ENCODE data around the gene OR5C1. TPM values are rescaled to one million over a fixed set of nuclear protein-coding genes. Genes with fewer than 3 reads are reported as not detected.
A peak's percentile ranks its signal among the peaks of the same experiment; 100 is the strongest.
"Not testable (repeated sequence)": the region's sequence is repeated elsewhere in the genome, so short reads cannot be mapped to it uniquely, and the experiment has no call there.

OR5C1 gene
- total RNA-seq, 2 experiments from 2014 or later, result not detected

DNA sequence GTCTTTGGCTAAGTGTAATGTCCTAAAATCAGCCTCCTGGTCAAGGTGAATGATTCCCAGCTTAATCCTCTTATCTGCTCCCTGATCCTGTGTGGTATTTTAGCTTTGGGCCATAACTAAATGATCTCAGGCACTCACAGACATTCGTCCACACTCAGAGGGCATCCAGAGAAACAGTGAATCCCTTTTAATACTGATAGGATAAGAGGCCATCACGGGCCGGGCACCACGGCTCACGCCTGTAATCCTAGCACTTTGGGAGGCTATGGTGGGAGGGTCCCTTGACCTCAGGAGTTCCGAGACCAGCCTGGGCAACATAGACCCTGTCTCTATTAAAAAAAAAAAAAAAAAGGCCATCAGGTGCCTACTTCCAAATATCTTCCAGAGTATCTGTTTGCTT is 33.3 kb downstream of the OR5C1 start:
- Mint-ChIP-seq H3K9me3 (no peaks in the 10 kb centered on the region), H3K27ac (peak overlapping the region; percentile 54), H3K4me1 (peaks cover 37% of the 10 kb centered on the region), H3K4me3 (no peak overlapping the region), H3K27me3 (no peaks in the 10 kb centered on the region), H3K36me3 (peaks cover 21% of the 10 kb centered on the region)
- no peak for DNase-seq

DNA sequence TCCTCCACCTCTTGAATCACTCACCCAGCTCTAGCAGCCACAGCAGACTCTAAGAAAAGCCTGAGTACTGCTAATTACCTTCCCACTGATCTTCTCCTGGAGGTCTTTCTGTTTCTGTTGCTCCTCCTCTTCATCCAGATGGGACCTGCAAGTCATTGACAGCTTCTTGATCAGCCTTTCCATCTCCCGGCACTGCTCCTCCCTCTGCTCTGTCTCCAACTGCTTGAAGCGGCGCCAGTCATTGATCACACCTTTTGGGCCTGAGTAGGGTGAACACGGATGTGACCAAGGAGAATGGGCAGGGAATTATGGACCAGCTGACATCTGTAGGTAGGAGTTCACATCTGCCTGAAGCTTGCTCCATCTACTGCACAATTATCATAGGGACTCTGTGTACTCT is 34.2 kb downstream of the OR5C1 start:
- Mint-ChIP-seq H3K36me3 (peaks cover 20% of the 10 kb centered on the region), H3K27ac (peak overlapping the region; percentile 0), H3K4me1 (peaks cover 41% of the 10 kb centered on the region), H3K4me3 (no peak overlapping the region), H3K9me3 (no peaks in the 10 kb centered on the region), H3K27me3 (no peaks in the 10 kb centered on the region)
- DNase-seq, result no peak

DNA sequence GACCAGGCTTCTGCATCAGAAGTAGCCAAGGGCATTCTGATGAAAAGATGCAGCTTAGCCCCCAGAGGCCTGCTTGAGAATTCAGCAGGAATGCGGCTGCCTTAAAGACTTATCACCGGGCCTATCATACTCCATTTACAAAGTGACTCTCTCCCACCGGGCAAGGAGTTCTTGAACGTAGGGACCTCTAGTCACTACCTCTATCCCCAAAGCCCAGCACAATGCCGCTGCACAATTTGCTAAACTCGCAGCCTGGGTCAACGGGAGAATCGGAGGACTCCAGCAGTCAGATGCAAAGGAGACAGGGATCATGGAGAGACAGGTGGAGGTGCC is 39.0 kb downstream of the OR5C1 start:
- no peaks in the 10 kb centered on the region for H3K9me3 Mint-ChIP-seq
- H3K4me1 Mint-ChIP-seq, result peaks cover 26% of the 10 kb centered on the region
- peaks cover 10% of the 10 kb centered on the region for H3K36me3 Mint-ChIP-seq
- H3K27me3 Mint-ChIP-seq, result no peaks in the 10 kb centered on the region
- H3K4me3 Mint-ChIP-seq, result peak overlapping the region; percentile 94
- peak overlapping the region; percentile 94 for H3K27ac Mint-ChIP-seq
- no peak for DNase-seq

DNA sequence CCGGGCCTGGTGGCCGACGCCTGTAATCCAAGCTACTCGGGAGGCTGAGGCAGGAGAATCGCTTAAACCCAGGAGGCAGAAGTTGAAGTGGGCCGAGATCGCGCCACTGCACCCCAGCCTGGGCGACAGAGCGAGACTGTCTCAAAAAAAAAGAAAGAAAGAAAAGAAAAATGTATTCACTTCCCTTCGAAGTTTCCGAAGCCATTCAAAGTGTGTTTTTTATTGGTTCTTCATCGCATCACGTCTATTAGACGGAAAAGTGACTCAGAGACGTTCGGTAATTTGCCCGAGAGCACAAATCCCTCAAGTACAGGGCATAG is 40.2 kb downstream of the OR5C1 start:
- H3K4me1 Mint-ChIP-seq, result peaks cover 22% of the 10 kb centered on the region
- DNase-seq, result not testable (repeated sequence)
- H3K4me3 Mint-ChIP-seq, result peak overlapping the region; percentile 94

DNA sequence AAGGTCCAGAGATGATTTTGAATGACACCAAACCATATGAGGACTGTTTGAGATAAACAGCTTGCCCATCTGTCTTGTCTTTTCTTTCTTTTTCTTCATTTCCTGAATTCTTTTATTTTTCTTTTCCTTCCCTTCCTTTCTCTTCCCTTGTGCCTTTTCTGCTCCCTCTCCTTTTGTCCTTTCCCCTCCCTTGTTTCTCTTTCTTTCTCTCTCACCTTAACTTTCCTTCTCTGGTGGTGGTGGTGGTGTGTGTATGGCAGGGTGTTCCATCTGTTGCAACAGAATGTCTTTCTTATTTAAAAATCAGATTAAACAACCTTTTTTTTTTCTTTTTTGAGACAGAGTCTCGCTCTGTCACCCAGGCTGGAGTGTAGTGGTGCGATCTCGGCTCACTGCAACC is 43.5 kb downstream of the OR5C1 start:
- DNase-seq, result no peak

More for the DNA sequence above, 40.2 kb downstream of the OR5C1 start:
- not testable (repeated sequence) for H3K36me3 Mint-ChIP-seq, H3K9me3 Mint-ChIP-seq, H3K27me3 Mint-ChIP-seq
- H3K27ac Mint-ChIP-seq, result peak overlapping the region; percentile 94

DNA sequence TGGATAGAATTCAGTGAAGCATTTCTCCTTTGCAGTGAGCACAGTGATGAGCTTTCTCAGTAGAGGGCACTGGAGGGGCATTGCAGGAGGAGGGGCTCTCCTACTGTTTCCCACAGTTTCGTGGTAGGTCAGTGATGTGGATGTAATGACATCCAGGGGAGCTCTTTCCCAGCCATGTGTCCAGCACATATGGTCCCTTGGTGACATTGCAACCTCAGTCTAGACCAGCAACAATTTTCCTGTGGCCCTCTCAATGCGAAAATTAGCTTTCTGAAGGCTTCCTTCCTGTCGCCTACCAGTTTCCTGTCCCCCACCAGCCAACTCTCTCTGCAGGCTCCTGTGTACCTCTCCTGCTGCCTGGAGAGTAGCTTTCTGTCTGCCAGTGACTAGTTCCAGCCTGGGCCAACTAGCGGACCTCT is 46.6 kb downstream of the OR5C1 start:
- no peaks in the 10 kb centered on the region for H3K27me3 Mint-ChIP-seq
- H3K27ac Mint-ChIP-seq, result peak overlapping the region; percentile 79

More for the DNA sequence above, 43.5 kb downstream of the OR5C1 start:
- Mint-ChIP-seq H3K4me1 (peaks cover 14% of the 10 kb centered on the region), H3K9me3 (no peaks in the 10 kb centered on the region), H3K36me3 (no peaks in the 10 kb centered on the region), H3K4me3 (no peak overlapping the region), H3K27me3 (no peaks in the 10 kb centered on the region), H3K27ac (no peak overlapping the region)

DNA sequence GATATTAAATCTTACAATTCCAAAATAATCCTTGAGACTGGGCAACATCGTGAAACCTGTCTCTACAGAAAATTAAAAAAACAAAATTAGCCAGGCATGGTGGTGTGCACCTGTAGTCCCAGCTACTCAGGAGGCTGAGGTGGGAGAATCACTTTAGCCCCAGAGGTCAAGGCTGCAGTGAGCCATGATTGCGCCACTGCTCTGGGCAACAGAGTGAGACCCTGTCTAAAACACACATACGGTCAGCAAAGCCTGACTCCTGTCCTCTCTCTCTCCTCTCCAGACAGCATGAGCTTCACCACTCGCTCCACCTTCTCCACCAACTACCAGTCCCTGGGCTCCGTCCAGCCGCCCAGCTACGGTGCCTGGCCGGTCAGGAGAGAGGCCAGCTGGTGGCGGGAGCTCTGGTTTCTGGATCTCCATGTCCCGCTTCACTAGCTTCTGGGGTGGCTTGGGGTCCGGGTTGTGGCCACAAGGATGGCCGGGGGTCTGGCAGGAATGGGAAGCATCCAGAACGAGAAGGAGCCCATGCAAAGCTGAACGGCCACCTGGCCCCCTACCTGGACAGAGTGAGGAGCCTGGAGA is 48.6 kb downstream of the OR5C1 start:
- no peak overlapping the region for H3K27ac Mint-ChIP-seq
- H3K9me3 Mint-ChIP-seq, result no peaks in the 10 kb centered on the region
- H3K4me3 Mint-ChIP-seq, result no peak overlapping the region
- H3K4me1 Mint-ChIP-seq, result peaks cover 11% of the 10 kb centered on the region
- no peaks in the 10 kb centered on the region for H3K27me3 Mint-ChIP-seq
- DNase-seq, result no peak
- H3K36me3 Mint-ChIP-seq, result no peaks in the 10 kb centered on the region

More for the DNA sequence above, 46.6 kb downstream of the OR5C1 start:
- no peaks in the 10 kb centered on the region for H3K9me3 Mint-ChIP-seq
- peak; percentile 19 for DNase-seq
- no peaks in the 10 kb centered on the region for H3K36me3 Mint-ChIP-seq
- H3K4me3 Mint-ChIP-seq, result peak overlapping the region; percentile 59
- H3K4me1 Mint-ChIP-seq, result peaks cover 11% of the 10 kb centered on the region

DNA sequence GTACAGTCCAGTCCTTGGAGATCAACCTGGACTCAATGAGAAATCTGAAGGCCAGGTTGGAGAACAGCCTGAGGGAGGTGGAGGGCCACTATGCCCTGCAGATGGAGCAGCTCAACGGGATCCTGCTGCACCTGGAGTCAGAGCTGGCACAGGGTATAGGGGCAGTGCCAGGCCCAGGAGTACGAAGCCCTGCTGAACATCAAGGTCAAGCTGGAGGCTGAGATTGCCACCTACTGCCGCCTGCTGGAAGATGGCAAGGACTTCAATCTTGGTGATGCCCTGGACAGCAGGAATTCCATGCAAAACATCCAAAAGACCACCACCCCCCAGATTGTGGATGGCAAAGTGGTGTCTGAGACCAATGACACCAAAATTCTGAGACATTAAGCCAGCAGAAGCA is 49.7 kb downstream of the OR5C1 start:
- peaks cover 11% of the 10 kb centered on the region for H3K4me1 Mint-ChIP-seq
- not testable (repeated sequence) for H3K9me3 Mint-ChIP-seq, DNase-seq, H3K36me3 Mint-ChIP-seq, H3K27me3 Mint-ChIP-seq, H3K4me3 Mint-ChIP-seq, H3K27ac Mint-ChIP-seq

Other genes with a start within 250 kb of the OR5C1 start
- gene OR1N2, start 235.8 kb upstream of the OR5C1 start, total RNA-seq, result not detected
- gene OR1L8, start 205.5 kb upstream of the OR5C1 start, total RNA-seq, result not detected
- not detected for gene OR1Q1, start 174.2 kb upstream of the OR5C1 start, total RNA-seq
- not detected for gene OR1B1, start 131.3 kb upstream of the OR5C1 start, total RNA-seq
- gene OR1L1, start 127.2 kb upstream of the OR5C1 start, total RNA-seq, result not detected
- not detected for gene OR1L3, start 113.8 kb upstream of the OR5C1 start, total RNA-seq
- gene OR1L4, start 64.9 kb upstream of the OR5C1 start, total RNA-seq, result not detected
- not detected for gene OR1L6, start 46.6 kb upstream of the OR5C1 start, total RNA-seq
- not detected for gene OR1K1, start 11.2 kb downstream of the OR5C1 start, total RNA-seq
- gene PDCL, start 39.7 kb downstream of the OR5C1 start, total RNA-seq, result 10 to 100 TPM; 20.5 to 21.4 TPM
- 10 to 100 TPM; 26.4 to 28.0 TPM for gene RC3H2, start 116.4 kb downstream of the OR5C1 start, total RNA-seq
- 10 to 100 TPM in 1 of 2 experiments, 1 to 10 TPM in 1; 9.6 to 10.5 TPM for gene ZBTB6, start 124.4 kb downstream of the OR5C1 start, total RNA-seq
- 1 to 10 TPM; 5.2 to 5.8 TPM for gene ZBTB26, start 142.6 kb downstream of the OR5C1 start, total RNA-seq
- gene RABGAP1, start 152.1 kb downstream of the OR5C1 start, total RNA-seq, result 10 to 100 TPM; 19.4 to 20.6 TPM
- under 1 TPM in 1 of 2 experiments, not detected in 1; 0.42 TPM for gene GPR21, start 244.7 kb downstream of the OR5C1 start, total RNA-seq

Measured in activated naive CD8-positive, alpha-beta T cell treated with anti-CD3 and anti-CD28 coated beads for 36 hours (primary cell).